Prostate gland (tissue), 2 donors: ENCODE results near the gene CD82.

Experiments used
- CTCF ChIP-seq, 4 experiments: fragments of 200-600 bp in 2 of 4; fragments of 450-650 bp in 2 of 4; sonication (generic) in 2 of 4; IDR thresholded peaks; 1 replicate in 3 of 4; 2 replicates in 1 of 4; pipeline ENCODE4 v1.5.1; 2016 to 2019; ENCODE audit warnings: antibody characterized with exemption in 4 of 4, mild to moderate bottlenecking in 2 of 4, moderate library complexity in 2 of 4
- POLR2AphosphoS5 ChIP-seq: sonication (generic); formaldehyde crosslinking; IDR thresholded peaks from one replicate; pipeline ENCODE4 v1.6.1; 2017; ENCODE audit warnings: antibody characterized with exemption

DNA sequence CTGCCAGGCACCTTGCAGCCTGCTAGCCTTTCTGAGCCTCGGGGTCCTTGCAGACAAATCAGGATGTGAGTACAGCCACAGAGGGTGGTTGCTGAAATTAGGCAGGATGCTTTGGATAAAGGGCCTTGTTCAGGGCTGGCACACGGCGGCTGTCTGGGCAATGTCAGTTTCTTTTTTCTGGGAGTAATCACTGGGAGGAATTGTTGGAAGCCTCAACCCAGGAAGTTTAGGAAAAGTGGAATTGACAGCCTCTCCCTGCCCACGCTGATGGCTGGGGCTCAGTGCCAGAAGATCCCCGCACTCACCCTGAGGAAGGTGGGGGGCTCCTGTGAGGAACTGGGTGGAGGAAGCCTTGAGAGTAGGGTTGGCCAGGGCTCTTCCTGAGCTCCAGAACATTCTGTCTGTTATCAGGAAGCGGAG lies 37.4 kb downstream of the CD82 start:
- no peak for TF ChIP-seq POLR2AphosphoS5
- no peak for TF ChIP-seq CTCF (IDR thresholded peaks at IDR 0.05)
